GM19397 (cell line): ENCODE results near the gene ZNF722.
"Not testable (repeated sequence)": the region's sequence is repeated elsewhere in the genome, so short reads cannot be mapped to it uniquely, and the experiment has no call there.

Experiments
- ATAC-seq: cut with Tn5 transposase; IDR thresholded peaks from one replicate; pipeline ENCODE4 v1.9.1; 2021; ENCODE audit warnings: mild to moderate bottlenecking, moderate library complexity; ENCODE audit not compliant: unreplicated experiment

Gene ZNF722

GRCh38 chr7:63998549-63998948, at the start of gene ZNF722:
Gene ZNF722 (plus strand): TSS chr7:63998849. CDS start chr7:63998962, 113 bp downstream.
- ATAC-seq = no peak

DNA sequence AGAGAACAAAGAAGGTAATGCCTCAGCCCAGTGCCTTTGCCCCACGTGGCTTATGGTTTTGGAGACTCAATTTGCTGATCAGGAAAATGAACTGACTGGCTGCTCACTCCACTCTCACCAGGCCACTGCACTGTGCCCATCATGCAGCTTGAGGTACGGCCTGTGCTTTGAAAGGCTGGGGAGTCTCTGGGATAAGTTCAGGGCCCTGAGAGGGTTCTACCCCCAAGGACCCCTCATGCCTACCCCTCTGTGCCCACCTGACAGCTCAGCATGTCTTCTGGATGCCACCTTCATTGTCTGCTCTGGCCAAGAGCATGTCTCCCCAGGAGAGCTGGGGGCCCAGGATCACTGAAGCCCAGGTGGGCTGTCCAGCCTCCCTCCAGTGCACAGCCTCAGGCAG, 45.5 kb upstream of the ZNF722 start:
- no peak for ATAC-seq

DNA sequence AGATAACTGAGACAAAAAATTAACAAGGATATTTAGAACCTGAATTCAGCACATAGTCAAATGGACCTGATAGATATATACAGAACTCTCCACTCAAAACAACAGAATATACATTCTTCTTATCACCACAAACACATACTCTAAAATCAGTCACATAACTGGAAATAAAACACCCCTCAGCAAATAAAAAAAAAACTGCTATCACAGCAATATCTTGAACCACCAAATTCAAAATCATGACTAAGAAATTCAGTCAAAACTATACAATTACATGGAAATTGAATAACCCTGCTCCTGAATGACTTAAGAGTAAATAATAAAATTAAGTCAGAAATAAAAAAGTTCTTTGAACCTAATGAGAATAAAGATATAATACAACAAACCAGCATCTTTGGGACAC, 30.0 kb upstream of the ZNF722 start:
- no peak for ATAC-seq

DNA sequence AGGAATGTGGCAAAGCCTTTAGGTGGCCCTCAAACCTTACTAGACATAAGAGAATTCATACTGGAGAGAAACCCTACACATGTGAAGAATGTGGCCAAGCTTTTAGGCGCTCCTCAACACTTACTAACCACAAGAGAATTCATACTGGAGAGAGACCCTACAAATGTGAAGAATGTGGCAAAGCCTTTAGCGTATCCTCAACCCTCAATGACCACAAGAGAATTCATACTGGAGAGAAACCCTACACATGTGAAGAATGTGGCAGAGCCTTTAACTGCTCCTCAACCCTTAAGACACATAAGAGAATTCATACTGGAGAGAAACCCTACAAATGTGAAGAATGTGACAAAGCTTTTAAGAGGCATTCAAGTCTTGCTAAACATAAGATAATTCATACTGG, 16.8 kb downstream of the ZNF722 start:
- ATAC-seq = not testable (repeated sequence)

DNA sequence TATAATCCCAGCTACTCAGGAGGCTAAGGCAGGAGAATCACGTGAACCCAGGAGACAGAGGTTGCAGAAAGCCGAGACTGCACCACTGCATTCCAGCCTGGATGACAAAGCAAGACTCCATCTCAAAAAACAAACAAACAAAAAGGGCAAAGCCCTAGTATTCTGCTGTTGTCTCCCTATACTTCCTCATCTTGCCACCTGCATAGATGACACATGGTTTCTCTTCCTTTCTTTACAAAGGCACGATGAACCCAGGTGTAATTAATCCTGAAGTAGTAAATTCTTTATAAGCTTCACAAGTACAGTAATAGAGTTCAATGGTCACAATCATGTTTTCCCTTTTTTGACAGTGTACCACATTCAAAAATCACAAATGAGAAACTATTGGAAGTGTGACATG, 36.7 kb downstream of the ZNF722 start:
- ATAC-seq = no peak

GRCh38 chr7:64037095-64037494, 38.4 kb downstream of the ZNF722 start:
- ATAC-seq = no peak

GRCh38 chr7:64045301-64046040, 46.8 kb downstream of the ZNF722 start, which contains the start of gene ZNF727:
Gene ZNF727 (plus strand): TSS chr7:64045434. CDS start chr7:64045622, 188 bp downstream.
- no peak for ATAC-seq

DNA sequence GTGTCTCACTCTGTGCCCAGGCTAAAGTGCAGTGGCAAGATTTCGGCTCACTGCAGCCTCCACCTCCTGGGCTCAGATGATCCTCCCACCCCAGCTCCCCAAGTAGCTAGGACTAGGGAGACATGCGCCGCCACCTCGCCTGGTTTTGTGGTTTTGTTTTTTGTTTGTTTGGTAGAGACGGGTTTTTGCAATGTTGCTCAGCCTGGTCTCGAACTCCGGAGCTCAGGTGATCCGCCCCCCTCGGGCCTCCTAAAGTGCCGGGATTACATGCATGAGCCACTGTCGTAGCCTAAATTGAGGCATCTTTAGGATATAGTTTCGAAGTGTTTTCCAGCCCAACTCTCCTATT, 47.4 kb downstream of the ZNF722 start:
- no peak for ATAC-seq
